NCI-H446 (cell line): ENCODE data around the gene CADM2.
A peak's percentile ranks its signal among the peaks of the same experiment; 100 is the strongest.

Experiments used
- DNase-seq, 2 experiments: peaks; one replicate each; lab custom pipeline; 2025; lab: John Stamatoyannopoulos, UW

Gene CADM2

GRCh38 chr3:85800676-85801075 is 841.9 kb downstream of the CADM2 start:
- DNase-seq = no peak

GRCh38 chr3:85801955-85802354 is 843.2 kb downstream of the CADM2 start:
- no peak for DNase-seq

- DNase-seq = no peak
These were observed 850.0 kb downstream of the CADM2 start for GRCh38 chr3:85808755-85809154.

GRCh38 chr3:85821130-85821756 is 862.5 kb downstream of the CADM2 start:
- peak in 1 of 2 experiments; percentile 2 for DNase-seq

- DNase-seq = no peak
These were observed 877.2 kb downstream of the CADM2 start for GRCh38 chr3:85835857-85836440.

GRCh38 chr3:85837402-85837801 is 878.6 kb downstream of the CADM2 start:
- no peak for DNase-seq

- no peak for DNase-seq
These were observed 880.1 kb downstream of the CADM2 start for GRCh38 chr3:85838921-85839320.

- no peak for DNase-seq
These were observed 883.3 kb downstream of the CADM2 start for GRCh38 chr3:85842081-85842480.

GRCh38 chr3:85846940-85847339 is 888.2 kb downstream of the CADM2 start:
- no peak for DNase-seq

GRCh38 chr3:85851071-85851470 is 892.3 kb downstream of the CADM2 start:
- no peak for DNase-seq

- DNase-seq = no peak
These were observed 895.0 kb downstream of the CADM2 start for GRCh38 chr3:85853805-85854204.

- DNase-seq = no peak
These were observed 904.2 kb downstream of the CADM2 start for GRCh38 chr3:85862893-85863455.

GRCh38 chr3:85864896-85865295 is 906.1 kb downstream of the CADM2 start:
- no peak for DNase-seq

GRCh38 chr3:85867072-85867471 is 908.3 kb downstream of the CADM2 start:
- no peak for DNase-seq

- DNase-seq = no peak
These were observed 916.8 kb downstream of the CADM2 start for GRCh38 chr3:85875589-85875988.

GRCh38 chr3:85877631-85878030 is 918.8 kb downstream of the CADM2 start:
- no peak for DNase-seq

- no peak for DNase-seq
These were observed 923.1 kb downstream of the CADM2 start for GRCh38 chr3:85881833-85882393.

- no peak for DNase-seq
These were observed 931.3 kb downstream of the CADM2 start for GRCh38 chr3:85890043-85890555.

GRCh38 chr3:85903434-85903833 is 944.6 kb downstream of the CADM2 start:
- no peak for DNase-seq

- DNase-seq = no peak
These were observed 954.2 kb downstream of the CADM2 start for GRCh38 chr3:85912980-85913379.

GRCh38 chr3:85922374-85922773 is 963.6 kb downstream of the CADM2 start:
- no peak for DNase-seq

- no peak for DNase-seq
These were observed 971.9 kb downstream of the CADM2 start for GRCh38 chr3:85930718-85931117.

- DNase-seq = no peak
These were observed 974.5 kb downstream of the CADM2 start for GRCh38 chr3:85933326-85933725.
